ENCODE measurements around the gene ZDHHC16.
A peak's percentile ranks its signal among the peaks of the same experiment; 100 is the strongest.
"Not testable (repeated sequence)": the region's sequence is repeated elsewhere in the genome, so short reads cannot be mapped to it uniquely, and the experiment has no call there.

Gene ZDHHC16

DNA sequence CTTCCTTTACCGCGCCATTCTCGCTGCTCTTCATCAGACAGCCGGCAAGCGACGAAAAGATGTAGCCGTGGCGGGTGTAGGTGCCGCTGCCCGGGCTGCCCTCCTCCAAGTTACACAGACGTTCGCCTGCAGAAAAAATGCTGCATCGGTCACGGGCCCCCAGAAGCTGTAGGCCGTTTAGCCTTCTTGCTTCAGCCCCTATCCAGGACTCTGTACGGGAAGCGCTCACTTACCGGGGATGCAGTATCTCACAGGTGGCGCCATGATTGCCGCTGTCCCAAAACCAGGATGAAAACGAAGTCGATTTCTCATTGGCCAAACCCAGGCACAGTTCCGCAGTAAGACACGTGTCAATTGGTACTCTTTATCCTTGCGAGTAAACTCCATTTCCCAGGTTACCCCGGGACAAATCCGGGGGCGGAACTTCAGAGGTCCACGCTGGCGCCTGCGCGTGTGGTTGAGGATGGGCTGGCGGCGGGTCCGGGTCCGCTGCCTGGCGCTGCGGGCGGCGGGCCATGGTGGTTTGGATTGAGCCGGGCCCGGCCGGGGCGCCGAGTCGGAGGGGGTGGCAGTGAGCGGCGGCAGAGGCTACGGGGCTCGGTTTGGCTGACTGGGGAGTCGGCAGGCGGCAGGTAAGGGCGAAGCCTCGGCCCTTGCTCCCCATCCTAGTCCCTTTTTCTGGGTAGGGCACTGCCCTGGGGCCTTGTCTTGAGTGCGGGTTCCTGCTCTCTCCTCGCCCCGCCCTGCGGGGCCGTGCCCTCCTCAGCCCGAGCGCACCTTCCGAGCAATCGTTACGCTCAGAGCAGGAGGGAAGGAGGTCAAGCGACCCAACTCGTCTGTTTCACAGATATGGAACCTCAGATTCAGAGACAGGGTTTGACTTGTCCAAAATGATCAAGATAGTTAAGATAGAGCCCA lies at the start of gene ZDHHC16, which contains the start of gene EXOSC1:
TSS of gene ZDHHC16 (plus strand) at position 454 of the 918 bp plus-strand sequence. CDS start 5,501 bp downstream, outside the sequence.
TSS of gene EXOSC1 (minus strand) at position 285 of the 918 bp plus-strand sequence. CDS start at position 264, 21 bp downstream.
- DNase-seq: peak; percentile 94

DNA sequence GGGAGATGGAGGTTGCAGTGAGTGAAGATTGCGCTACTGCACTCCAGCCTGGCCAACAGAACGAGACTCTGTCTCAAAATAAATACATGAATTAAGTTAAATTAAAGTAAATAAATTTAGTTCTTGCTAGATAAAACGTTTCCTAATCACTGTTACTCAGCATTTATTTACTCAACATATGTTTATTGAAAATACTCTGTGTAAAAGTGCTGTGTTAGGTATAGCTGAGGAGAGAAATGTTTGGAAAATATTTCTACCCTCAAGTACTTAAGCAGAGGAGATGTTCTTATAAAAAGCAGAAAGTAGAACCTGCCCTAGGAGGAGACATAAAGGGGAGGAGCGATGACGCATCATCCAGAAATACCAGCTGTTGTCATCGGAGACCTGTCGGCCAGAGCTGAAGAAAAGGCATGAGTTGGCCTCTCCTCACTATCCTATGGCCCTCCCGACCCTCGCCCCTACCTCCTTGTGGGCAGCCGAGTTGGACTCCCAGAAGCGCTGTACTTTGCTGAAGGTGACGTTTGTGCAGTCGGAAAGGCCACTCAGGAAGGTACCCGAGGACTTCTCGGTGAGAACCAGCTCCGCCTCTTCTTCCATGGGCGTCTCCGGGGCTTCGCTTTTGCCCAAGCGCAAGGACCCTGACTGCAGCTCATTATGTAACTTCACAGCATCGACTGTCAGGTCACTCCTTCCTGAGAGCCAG lies 46.0 kb upstream of the ZDHHC16 start:
- peak; percentile 55 for DNase-seq

GRCh38 chr10:97400665-97401454 lies 45.1 kb upstream of the ZDHHC16 start, which contains the start of gene RRP12:
Gene RRP12, minus strand, starts transcription at chr10:97401340. Its CDS starts 109 bp downstream, at chr10:97401231.
- DNase-seq: peak; percentile 97

DNA sequence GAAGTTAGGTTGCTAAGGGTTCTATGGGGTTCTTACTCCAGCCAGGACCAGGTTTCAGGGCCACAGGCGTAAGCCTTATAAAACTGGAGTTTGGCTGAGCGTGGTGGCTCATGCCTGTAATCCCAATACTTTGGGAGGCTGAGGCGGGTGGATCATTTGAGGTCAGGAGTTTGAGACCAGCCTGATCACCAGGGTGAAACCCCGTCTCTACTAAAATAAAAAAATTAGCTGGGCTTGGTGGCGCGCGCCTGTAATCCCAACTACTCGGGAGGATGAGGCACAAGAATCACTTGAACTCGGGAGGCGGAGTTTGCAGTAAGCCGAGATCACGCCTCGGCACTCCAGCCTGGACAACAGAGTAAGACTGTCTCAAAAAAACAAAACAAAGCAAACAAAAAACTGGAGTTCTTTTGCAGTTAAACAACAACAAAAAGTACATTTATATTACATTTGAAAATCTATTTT lies 44.5 kb upstream of the ZDHHC16 start:
- no peak for DNase-seq

- no peak for DNase-seq
Measured at GRCh38 chr10:97404044-97404443, 41.9 kb upstream of the ZDHHC16 start.

GRCh38 chr10:97406064-97406463 lies 39.9 kb upstream of the ZDHHC16 start:
- DNase-seq: no peak

- DNase-seq: not testable (repeated sequence)
Measured at GRCh38 chr10:97406483-97406882, 39.5 kb upstream of the ZDHHC16 start.

DNA sequence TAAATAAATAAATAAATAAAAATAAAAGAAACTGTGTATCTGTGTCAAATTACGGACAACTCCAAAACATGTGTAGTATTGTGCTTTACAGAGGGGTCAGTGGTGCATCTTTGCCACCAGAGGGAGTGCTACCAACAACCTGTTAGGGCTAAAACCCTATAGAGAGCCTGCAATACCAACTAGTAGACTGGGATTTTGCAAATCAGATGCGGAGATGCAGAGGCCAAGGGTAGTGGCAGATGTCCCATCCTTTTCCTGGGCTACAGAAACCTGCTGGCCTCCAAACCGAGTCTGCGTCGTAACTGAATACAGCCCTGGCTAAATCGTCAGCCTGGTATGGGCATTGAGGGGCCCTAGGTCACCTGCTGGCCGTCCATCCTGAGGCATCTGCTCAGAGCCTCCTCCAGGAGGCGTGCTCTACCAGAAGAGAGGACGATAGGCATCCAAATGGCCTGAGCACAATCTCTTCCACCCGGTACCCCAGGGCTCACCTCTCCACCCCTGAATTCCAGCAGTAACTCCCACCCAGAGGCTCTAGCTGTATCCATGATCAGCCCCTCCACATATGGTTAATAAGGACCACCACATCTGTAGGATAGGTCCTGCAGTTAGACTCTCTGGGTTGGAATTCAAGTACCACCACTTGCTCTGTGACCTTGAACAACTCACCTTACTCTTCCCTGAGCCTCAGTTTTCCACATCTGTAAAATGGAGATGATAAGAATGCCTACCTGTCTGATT lies 38.6 kb upstream of the ZDHHC16 start:
- peak; percentile 87 for DNase-seq

DNA sequence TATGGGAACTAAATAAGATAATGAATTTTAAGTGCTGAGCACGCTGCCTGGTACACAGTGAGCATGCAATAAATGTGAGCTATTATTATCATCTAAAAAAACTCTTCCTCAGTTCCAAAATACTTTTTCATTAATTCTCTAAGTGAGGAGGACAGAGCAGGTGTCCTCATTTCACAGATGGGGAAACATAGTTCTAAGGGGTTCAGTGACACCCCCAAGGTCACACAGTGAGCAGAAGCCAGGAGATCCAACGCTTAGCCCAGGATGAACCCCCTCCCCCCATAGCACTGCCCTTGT lies 38.1 kb upstream of the ZDHHC16 start:
- no peak for DNase-seq

GRCh38 chr10:97408496-97408992 lies 37.4 kb upstream of the ZDHHC16 start:
- no peak for DNase-seq

DNA sequence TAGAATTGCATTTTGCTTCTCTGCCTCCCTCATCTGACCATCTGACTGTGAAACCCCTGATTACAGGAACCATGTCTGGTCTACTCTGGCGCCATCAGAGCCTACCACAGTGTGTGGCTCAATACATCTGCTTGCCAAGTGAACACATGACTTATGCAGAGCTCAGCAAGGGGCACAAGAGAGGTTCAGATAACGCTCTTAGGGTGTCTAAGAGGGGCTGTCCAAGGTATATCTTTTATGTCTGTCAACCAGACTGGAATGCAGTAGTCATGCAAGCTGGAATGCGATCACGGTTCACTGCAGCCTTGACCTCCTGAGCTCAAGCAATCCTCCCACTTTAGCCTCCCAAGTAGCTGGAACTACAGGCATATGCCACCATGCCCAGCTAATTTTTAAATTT lies 34.6 kb upstream of the ZDHHC16 start:
- no peak for DNase-seq

- no peak for DNase-seq
Measured at GRCh38 chr10:97412891-97413304, 33.1 kb upstream of the ZDHHC16 start.

DNA sequence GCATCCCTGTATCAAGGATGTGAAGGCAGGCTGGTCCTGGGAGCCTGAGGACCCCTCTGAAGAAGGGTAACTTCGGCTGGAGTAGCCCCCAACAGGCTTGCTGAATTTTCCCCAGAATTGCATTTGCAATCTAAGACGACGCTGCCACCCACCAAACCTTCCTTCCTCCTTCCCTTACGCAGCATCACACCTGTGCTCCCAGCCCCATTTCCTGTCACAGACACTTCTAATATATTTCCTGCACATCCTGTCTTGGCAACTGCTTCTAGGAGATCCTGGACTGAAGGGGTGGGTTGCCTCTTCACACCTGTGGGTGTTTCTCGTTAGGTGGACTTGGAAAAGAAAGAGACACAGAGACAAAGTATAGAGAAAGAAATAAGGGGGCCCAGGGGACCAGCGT lies 29.4 kb upstream of the ZDHHC16 start:
- no peak for DNase-seq

DNA sequence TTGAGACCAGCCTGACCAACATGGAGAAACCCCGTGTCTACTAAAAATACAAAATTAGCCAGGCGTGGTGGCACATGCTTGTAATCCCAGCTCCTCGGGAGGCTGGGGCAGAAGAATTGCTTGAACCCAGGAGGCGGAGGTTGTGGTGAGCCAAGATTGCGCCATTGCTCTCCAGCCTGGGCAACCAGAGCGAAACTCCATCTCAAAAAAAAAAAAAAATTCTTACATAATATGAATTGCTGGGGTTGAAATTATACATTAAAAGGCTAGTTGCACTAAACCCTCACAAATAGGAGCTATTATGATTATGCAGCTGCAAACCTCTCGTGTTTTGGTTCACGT lies 22.2 kb upstream of the ZDHHC16 start:
- DNase-seq: not testable (repeated sequence)

GRCh38 chr10:97425964-97426775 lies 19.8 kb upstream of the ZDHHC16 start, which contains the start of gene PGAM1:
Gene PGAM1, plus strand, starts transcription at chr10:97426191. Its CDS starts 117 bp downstream, at chr10:97426308.
- DNase-seq: peak; percentile 97

GRCh38 chr10:97426776-97427570 lies 19.0 kb upstream of the ZDHHC16 start:
- DNase-seq: no peak

DNA sequence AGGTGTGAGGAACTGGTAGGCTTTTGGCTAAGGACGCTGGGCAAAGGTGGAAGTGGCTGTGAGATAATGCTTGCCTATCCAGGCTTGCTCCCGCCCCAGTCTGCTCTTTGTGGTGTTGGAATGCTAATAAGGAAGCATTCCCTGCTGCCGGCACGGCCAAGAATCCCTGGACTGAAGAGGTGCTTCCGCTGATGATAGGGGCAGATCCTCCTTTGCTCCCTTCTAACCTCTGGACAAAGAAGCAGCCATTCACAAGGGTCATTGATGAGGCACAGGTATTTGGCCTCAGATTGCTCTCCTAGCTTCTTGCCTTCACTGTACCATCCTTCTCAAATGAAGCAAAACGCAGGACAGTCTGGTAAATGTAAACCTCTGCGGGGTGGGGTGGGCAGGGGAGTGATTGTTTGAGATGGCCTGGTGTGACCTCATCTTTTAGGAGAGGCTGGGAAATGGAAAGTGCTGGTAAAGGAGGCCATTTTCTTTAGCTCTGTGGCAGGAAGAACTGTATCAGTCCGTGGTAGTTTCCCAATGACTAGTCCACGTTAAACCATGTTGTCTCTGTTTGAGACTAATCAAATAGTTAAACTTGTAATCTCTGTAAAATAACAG lies 18.3 kb upstream of the ZDHHC16 start:
- peak; percentile 63 for DNase-seq

DNA sequence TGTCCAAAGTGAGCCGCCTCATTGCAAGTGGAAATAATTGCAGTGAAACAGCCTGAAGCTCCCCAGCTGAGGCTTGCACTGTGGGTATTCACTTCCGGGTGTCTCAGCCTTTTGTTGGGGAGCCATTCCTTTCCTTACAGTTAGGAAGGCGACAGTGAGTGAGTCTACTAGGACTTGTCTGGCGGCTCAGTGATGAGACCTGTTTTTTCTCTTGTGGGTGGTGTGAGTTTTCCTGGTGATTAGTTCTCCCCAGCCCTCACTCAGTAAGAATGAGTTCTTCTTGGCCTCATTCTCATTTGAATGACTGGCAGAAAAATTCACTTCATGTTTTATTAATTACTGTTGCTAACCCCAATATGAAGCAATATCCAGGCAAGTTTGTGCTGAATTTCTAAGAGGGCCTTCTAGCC lies 17.4 kb upstream of the ZDHHC16 start:
- peak; percentile 58 for DNase-seq

DNA sequence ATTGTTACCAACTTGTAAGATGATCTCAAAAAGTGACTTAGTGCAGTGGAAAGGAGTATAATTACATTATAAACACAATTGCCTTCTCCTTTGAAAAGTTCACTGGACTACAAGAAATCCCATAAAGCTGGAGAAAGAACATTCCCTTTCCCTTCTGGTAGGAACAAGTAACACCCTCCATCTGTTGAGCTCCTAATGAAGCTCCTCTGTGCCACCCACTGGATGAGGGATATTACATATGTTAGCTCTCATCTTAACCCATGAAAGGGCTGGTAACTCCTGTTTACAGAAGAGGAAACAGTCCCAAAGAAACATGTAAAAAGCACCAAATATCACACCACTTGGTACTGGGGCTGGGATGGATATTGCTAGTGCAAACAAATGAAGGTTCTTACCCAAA lies 11.9 kb upstream of the ZDHHC16 start:
- DNase-seq: no peak

DNA sequence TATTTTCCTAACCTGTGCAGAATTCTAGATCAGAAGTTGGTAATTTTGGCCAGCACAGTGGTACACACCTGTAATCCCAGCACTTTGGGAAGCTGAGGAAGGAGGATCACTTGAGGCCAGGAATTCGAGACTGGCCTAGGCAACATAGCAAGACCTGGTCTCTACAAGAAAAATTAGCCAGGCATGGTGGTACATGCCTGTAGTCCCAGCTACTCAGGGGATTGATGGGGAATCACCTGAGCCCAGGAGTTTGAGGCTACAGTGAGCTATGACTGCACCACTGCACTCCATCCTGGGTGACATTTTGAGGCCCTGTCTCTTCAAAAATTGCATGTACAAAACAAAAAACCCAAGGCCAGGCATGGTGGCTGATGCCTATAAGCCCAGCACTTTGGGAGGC lies 11.4 kb upstream of the ZDHHC16 start:
- DNase-seq: no peak

All from CD4-positive, alpha-beta T cell treated with Interleukin-17A for 1 hour (primary cell).